GM23338 (cell line): ENCODE measurements around the gene GNS. TPM values are rescaled to one million over a fixed set of nuclear protein-coding genes. Genes with fewer than 3 reads are reported as not detected.

Experiments
- ATAC-seq: fragments of 200-7000 bp; cut with Tn5 transposase; 3 replicates; pipeline ENCODE4 v1.9.1; 2020
- DNase-seq: peaks from one replicate; pipeline ENCODE4 v3.0.0-alpha.2; 2015; ENCODE audit warnings: low spot score
- H2AFZ ChIP-seq: fragments of 200-600 bp; sonication (generic); 2 replicates; pipeline ENCODE4 v1.8.0; 2016; ENCODE audit warnings: antibody characterized with exemption, mild to moderate bottlenecking, moderate library complexity
- H3F3A ChIP-seq: fragments of 200-600 bp; sonication (generic); replicated peaks from 2 replicates; pipeline ENCODE4 v1.8.0; 2017; ENCODE audit warnings: antibody characterized with exemption, mixed run types, low read depth
- H3K27ac ChIP-seq: fragments of 200-600 bp; sonication (generic); 2 replicates; pipeline ENCODE4 v1.6.1; 2016; ENCODE audit warnings: low read depth
- H3K27me3 ChIP-seq: fragments of 200-600 bp; sonication (generic); 2 replicates; pipeline ENCODE4 v1.8.0; 2016; ENCODE audit warnings: mild to moderate bottlenecking, mixed run types, moderate library complexity; ENCODE audit not compliant: insufficient read depth
- H3K36me3 ChIP-seq: fragments of 200-600 bp; sonication (generic); 2 replicates; pipeline ENCODE4 v1.8.0; 2016; ENCODE audit warnings: mild to moderate bottlenecking; ENCODE audit not compliant: insufficient read depth
- H3K4me1 ChIP-seq: fragments of 200-600 bp; sonication (generic); 2 replicates; pipeline ENCODE4 v1.8.0; 2016; ENCODE audit warnings: mild to moderate bottlenecking, moderate library complexity; ENCODE audit not compliant: insufficient read depth
- H3K4me2 ChIP-seq: fragments of 200-600 bp; sonication (generic); 2 replicates; pipeline ENCODE4 v1.7.1; 2017; ENCODE audit warnings: mixed run types
- H3K4me3 ChIP-seq: fragments of 200-600 bp; sonication (generic); 2 replicates; pipeline ENCODE4 v1.6.1; 2016; ENCODE audit warnings: mixed run types
- H3K79me2 ChIP-seq: fragments of 200-600 bp; sonication (generic); replicated peaks from 2 replicates; pipeline ENCODE4 v1.8.0; 2017; ENCODE audit warnings: mild to moderate bottlenecking; ENCODE audit not compliant: insufficient read depth
- H3K9me2 ChIP-seq: fragments of 200-600 bp; sonication (generic); 2 replicates; pipeline ENCODE4 v1.8.0; 2017; ENCODE audit not compliant: insufficient read depth
- H4K20me1 ChIP-seq: fragments of 200-600 bp; sonication (generic); replicated peaks from 2 replicates; pipeline ENCODE4 v1.8.0; 2017; ENCODE audit warnings: mild to moderate bottlenecking; ENCODE audit not compliant: insufficient read depth
- H3K27ac Mint-ChIP-seq: 2 replicates; pipeline ENCODE4 v1.8.0; 2020; ENCODE audit warnings: inconsistent platforms, mild to moderate bottlenecking, moderate library complexity, mixed read lengths
- H3K27me3 Mint-ChIP-seq: 3 replicates; pipeline ENCODE4 v1.8.0; 2022; ENCODE audit warnings: low read depth, mild to moderate bottlenecking, moderate library complexity, mixed read lengths, inconsistent platforms; ENCODE audit not compliant: insufficient read depth, poor library complexity
- H3K36me3 Mint-ChIP-seq: 3 replicates; pipeline ENCODE4 v1.8.0; 2021; ENCODE audit warnings: low read depth, mild to moderate bottlenecking, inconsistent platforms, moderate library complexity, mixed read lengths
- H3K4me1 Mint-ChIP-seq: 3 replicates; pipeline ENCODE4 v1.8.0; 2020; ENCODE audit warnings: mild to moderate bottlenecking, inconsistent platforms, mixed read lengths
- H3K4me3 Mint-ChIP-seq: 3 replicates; pipeline ENCODE4 v1.8.0; 2021; ENCODE audit warnings: moderate library complexity, mild to moderate bottlenecking, inconsistent platforms, mixed read lengths
- H3K9me3 Mint-ChIP-seq: 3 replicates; pipeline ENCODE4 v1.8.0; 2020; ENCODE audit warnings: moderate library complexity, mild to moderate bottlenecking, inconsistent platforms, mixed read lengths
- CREB1 ChIP-seq: fragments of 250-450 bp; sonication (Bioruptor Pico); IDR thresholded peaks from 2 replicates; pipeline ENCODE4 v1.5.0; 2020; ENCODE audit warnings: low read depth, mild to moderate bottlenecking, moderate library complexity
- CTCF ChIP-seq, 2 experiments: fragments of 200-600 bp in 1 of 2; sonication (generic) in 1 of 2; conservative IDR thresholded peaks; 2 replicates each; pipeline versions ENCODE4 v1.5.1 to v1.6.1; 2016 to 2017; ENCODE audit warnings: antibody characterized with exemption in 2 of 2, low read depth in 2 of 2, mild to moderate bottlenecking in 2 of 2, moderate library complexity in 1 of 2
- ETS1 ChIP-seq: IDR thresholded peaks from 2 replicates; pipeline ENCODE4 v1.6.1; 2016; ENCODE audit warnings: antibody characterized with exemption
- EZH2 ChIP-seq: fragments of 200-600 bp; sonication (generic); IDR thresholded peaks from one replicate; pipeline ENCODE4 v1.8.0; 2017; ENCODE audit warnings: antibody characterized with exemption, mild to moderate bottlenecking, low read depth; ENCODE audit not compliant: unreplicated experiment
- EZH2phosphoT487 ChIP-seq: fragments of 200-600 bp; sonication (generic); IDR thresholded peaks from one replicate; pipeline ENCODE4 v1.8.1; 2018; ENCODE audit warnings: antibody characterized with exemption; ENCODE audit not compliant: unreplicated experiment
- JUNB ChIP-seq: IDR thresholded peaks from one replicate; pipeline ENCODE4 v1.6.1; 2016; ENCODE audit warnings: antibody characterized with exemption; ENCODE audit not compliant: unreplicated experiment
- NANOG ChIP-seq: IDR thresholded peaks from 2 replicates; pipeline ENCODE4 v1.6.1; 2016; ENCODE audit warnings: antibody characterized with exemption, borderline replicate concordance
- POLR2AphosphoS5 ChIP-seq: IDR thresholded peaks from 2 replicates; pipeline ENCODE4 v1.6.1; 2016; ENCODE audit warnings: antibody characterized with exemption, low read depth
- REST ChIP-seq: IDR thresholded peaks from one replicate; pipeline ENCODE4 v1.6.1; 2018; ENCODE audit warnings: antibody characterized with exemption; ENCODE audit not compliant: unreplicated experiment
- STAT1 ChIP-seq: IDR thresholded peaks from one replicate; pipeline ENCODE4 v1.6.1; 2016; ENCODE audit warnings: antibody characterized with exemption; ENCODE audit not compliant: unreplicated experiment
- ZNF114 ChIP-seq: fragments of 250-450 bp; sonication (Bioruptor Pico); IDR thresholded peaks from 2 replicates; pipeline ENCODE4 v1.5.0; 2020; ENCODE audit warnings: mild to moderate bottlenecking, moderate library complexity
- ZNF331 ChIP-seq: fragments of 250-450 bp; sonication (Bioruptor Pico); IDR thresholded peaks from 2 replicates; pipeline ENCODE4 v1.5.0; 2020; ENCODE audit warnings: low read depth, mild to moderate bottlenecking, moderate library complexity
- ZNF462 ChIP-seq: fragments of 250-450 bp; sonication (Bioruptor Pico); IDR thresholded peaks from 2 replicates; pipeline ENCODE4 v1.5.0; 2020; ENCODE audit warnings: mild to moderate bottlenecking, moderate library complexity
- polyA plus RNA-seq: library from polyadenylated mRNA; unstranded; fragments of >200 nt; fragmentation: Nextera tagmentation; extraction: Ambion mirVana; gene quantifications from 2 replicates; pipeline ENCODE4 v1.2.1, GENCODE V29; 2016
- total RNA-seq: library from RNA; depleted of rRNA; stranded (reverse); fragments of >200 nt; shearing (Covaris generic); gene quantifications from 2 replicates; pipeline ENCODE4 v1.2.3, GENCODE V29; 2014

GNS gene
- total and polyA plus RNA-seq, 2 experiments from 2014 or later, result 12.3 to 34.9 TPM

- TF ChIP-seq REST (no peak), NANOG (no peak), ZNF331 (CRISPR knock-in tag) (no peak), STAT1 (no peak), JUNB (no peak), CREB1 (CRISPR knock-in tag) (no peak), EZH2phosphoT487 (no peak), POLR2AphosphoS5 (no peak), ZNF114 (CRISPR knock-in tag) (no peak)
Observed at GRCh38 chr12:64752833-64753238, 6.4 kb downstream of the GNS start (continued).

GRCh38 chr12:64752032-64752431 lies 7.2 kb downstream of the GNS start:
- H3K9me2 ChIP-seq, result no peaks in the 10 kb centered on the region
- no peaks in the 10 kb centered on the region; the same call in 1 of the 2 replicates for H3F3A ChIP-seq
- peaks cover 26% of the 10 kb centered on the region for H3K36me3 ChIP-seq
- H3K4me1 Mint-ChIP-seq, result no peaks in the 10 kb centered on the region
- no peak overlapping the region for H3K4me2 ChIP-seq
- H3K79me2 ChIP-seq, result peaks cover 22% of the 10 kb centered on the region
- H3K4me1 ChIP-seq, result no peaks in the 10 kb centered on the region
- H3K27me3 ChIP-seq, result no peaks in the 10 kb centered on the region
- no peaks in the 10 kb centered on the region for H3K9me3 Mint-ChIP-seq
- H4K20me1 ChIP-seq, result no peaks in the 10 kb centered on the region; the same call in 1 of the 2 replicates
- peaks cover 23% of the 10 kb centered on the region for H3K36me3 Mint-ChIP-seq
- H3K4me3 ChIP-seq, result no peak overlapping the region
- no peak overlapping the region for H3K4me3 Mint-ChIP-seq
- H2AFZ ChIP-seq, result no peak overlapping the region
- H3K27ac ChIP-seq, result no peak overlapping the region
- ATAC-seq (no peak), DNase-seq (no peak)
- no peak overlapping the region for H3K27ac Mint-ChIP-seq
- H3K27me3 Mint-ChIP-seq, result peaks cover 1% of the 10 kb centered on the region
- TF ChIP-seq NANOG (no peak), CREB1 (CRISPR knock-in tag) (no peak), EZH2phosphoT487 (no peak), POLR2AphosphoS5 (no peak), CTCF (conservative IDR thresholded peaks at IDR 0.05; ENCODE audit: low read depth in 2 of 2) (no peak), ZNF462 (CRISPR knock-in tag) (no peak), EZH2 (no peak), ETS1 (no peak), ZNF331 (CRISPR knock-in tag) (no peak), JUNB (no peak)
